Breast epithelium (tissue), 4 donors: ENCODE results near the gene EPHA8. TPM values are rescaled to one million over a fixed set of nuclear protein-coding genes. Genes with fewer than 3 reads are reported as not detected.
A peak's percentile ranks its signal among the peaks of the same experiment; 100 is the strongest.

Source experiments
- DNase-seq, 2 donors: peaks; one replicate each; pipeline ENCODE4 v3.0.0-alpha.2; 2019; ENCODE audit warnings: low spot score in 2 of 2
- H3K27ac ChIP-seq, 2 donors: fragments of 200-600 bp; sonication (generic) in 1 of 2; one replicate each; pipeline ENCODE4 v1.5.1; 2016 to 2019; ENCODE audit warnings: mild to moderate bottlenecking in 1 of 2
- H3K27me3 ChIP-seq, 2 donors: fragments of 200-600 bp; sonication (generic) in 1 of 2; one replicate each; pipeline versions ENCODE4 v1.5.1 to v1.6.0; 2017 to 2019; ENCODE audit warnings: control low read depth in 1 of 2, mild to moderate bottlenecking in 1 of 2
- H3K36me3 ChIP-seq: fragments of 200-600 bp; one replicate; pipeline ENCODE4 v1.5.1; 2019
- H3K4me1 ChIP-seq, 2 donors: fragments of 200-600 bp; sonication (generic); one replicate each; pipeline ENCODE4 v1.5.1; 2016 to 2019; ENCODE audit warnings: control low read depth in 1 of 2
- H3K4me3 ChIP-seq, 3 donors: fragments of 200-600 bp; sonication (generic); 1 replicate in 2 of 3; 2 replicates in 1 of 3; pipeline ENCODE4 v1.5.1; 2016 to 2019; ENCODE audit warnings: mild to moderate bottlenecking in 3 of 3, moderate library complexity in 2 of 3
- H3K9me3 ChIP-seq, 2 donors: fragments of 200-600 bp; sonication (generic) in 1 of 2; one replicate each; pipeline ENCODE4 v1.5.1; 2016 to 2019; ENCODE audit warnings: control low read depth in 1 of 2
- CTCF ChIP-seq, 3 donors: fragments of 450-650 bp; IDR thresholded peaks; one replicate each; pipeline ENCODE4 v1.5.1; 2016 to 2017; ENCODE audit warnings: antibody characterized with exemption in 3 of 3, mild to moderate bottlenecking in 3 of 3, moderate library complexity in 3 of 3
- POLR2A ChIP-seq: fragments of 450-650 bp; IDR thresholded peaks from one replicate; pipeline ENCODE4 v1.6.1; 2016; ENCODE audit warnings: antibody characterized with exemption, mild to moderate bottlenecking, moderate library complexity
- POLR2AphosphoS5 ChIP-seq, 3 donors: sonication (generic); formaldehyde crosslinking; IDR thresholded peaks; one replicate each; pipeline ENCODE4 v1.6.1; 2017; ENCODE audit warnings: antibody characterized with exemption in 3 of 3
- intact Hi-C: fragments of 100-400 bp; cut with DNase I; formaldehyde crosslinking; loops from one replicate; pipeline ENCODE4 v1.15.1; 2023; ENCODE audit warnings: low total_unique reads
- total RNA-seq, 3 donors: library from RNA; depleted of rRNA; stranded (reverse); fragments of >200 nt; gene quantifications; one replicate each; pipeline ENCODE4 v1.1.0, GENCODE V29; 2016

The EPHA8 gene
- total RNA-seq = not detected

GRCh38 chr1:22562584-22563583 lies at the start of gene EPHA8:
TSS of gene EPHA8 (plus strand) at chr1:22563489. CDS start at chr1:22563636, 147 bp downstream.
- H3K9me3 ChIP-seq = no peaks in the 10 kb centered on the region
- H3K4me1 ChIP-seq = peaks cover 0 to 3% of the 10 kb centered on the region in 2 donors
- no peak for DNase-seq
- peaks cover 4 to 67% of the 10 kb centered on the region in 2 donors for H3K27me3 ChIP-seq
- no peaks in the 10 kb centered on the region for H3K36me3 ChIP-seq
- intact Hi-C loops = no loop called here
- TF ChIP-seq POLR2AphosphoS5 (IDR thresholded peaks at IDR 0.05) = no peak
- H3K27ac ChIP-seq = no peak within 1 kb of the TSS
- H3K4me3 ChIP-seq = peak within 1 kb of the TSS in 1 of 3 donors; percentile 55

GRCh38 chr1:22516906-22517571 lies 46.2 kb upstream of the EPHA8 start:
- Histone ChIP-seq H3K4me1 (no peaks in the 10 kb centered on the region), H3K36me3 (peaks cover 17% of the 10 kb centered on the region), H3K4me3 (no peak overlapping the region), H3K27ac (no peak overlapping the region), H3K9me3 (no peaks in the 10 kb centered on the region), H3K27me3 (no peaks in the 10 kb centered on the region)
- no peak for TF ChIP-seq POLR2AphosphoS5 (IDR thresholded peaks at IDR 0.05)
- no peak for TF ChIP-seq CTCF (IDR thresholded peaks at IDR 0.05)
- TF ChIP-seq POLR2A = no peak
- no peak for DNase-seq
- intact Hi-C loops = no loop called here

- Histone ChIP-seq H3K36me3 (peaks cover 12% of the 10 kb centered on the region), H3K27ac (no peak overlapping the region), H3K27me3 (no peaks in the 10 kb centered on the region), H3K9me3 (no peaks in the 10 kb centered on the region), H3K4me1 (no peaks in the 10 kb centered on the region), H3K4me3 (no peak overlapping the region)
- no peak for DNase-seq
- TF ChIP-seq POLR2A = no peak
- TF ChIP-seq CTCF (IDR thresholded peaks at IDR 0.05) = no peak
- no peak for TF ChIP-seq POLR2AphosphoS5 (IDR thresholded peaks at IDR 0.05)
- intact Hi-C loops = no loop called here
Observed at GRCh38 chr1:22517956-22518355, 45.3 kb upstream of the EPHA8 start.

- DNase-seq = no peak
- intact Hi-C loops = no loop called here
- Histone ChIP-seq H3K4me1 (no peaks in the 10 kb centered on the region), H3K27ac (no peak overlapping the region), H3K4me3 (no peak overlapping the region), H3K9me3 (no peaks in the 10 kb centered on the region), H3K27me3 (no peaks in the 10 kb centered on the region), H3K36me3 (peaks cover 12% of the 10 kb centered on the region)
- TF ChIP-seq POLR2AphosphoS5 (IDR thresholded peaks at IDR 0.05) (no peak), POLR2A (no peak), CTCF (IDR thresholded peaks at IDR 0.05) (no peak)
Observed at GRCh38 chr1:22518379-22518778, 44.9 kb upstream of the EPHA8 start.

- H3K27ac ChIP-seq = no peak overlapping the region
- no peaks in the 10 kb centered on the region for H3K27me3 ChIP-seq
- H3K4me3 ChIP-seq = no peak overlapping the region
- no peaks in the 10 kb centered on the region for H3K9me3 ChIP-seq
- DNase-seq = no peak
- H3K4me1 ChIP-seq = no peaks in the 10 kb centered on the region
- intact Hi-C loops = no loop called here
- TF ChIP-seq POLR2A (no peak), CTCF (IDR thresholded peaks at IDR 0.05) (no peak), POLR2AphosphoS5 (IDR thresholded peaks at IDR 0.05) (no peak)
- peaks cover 15% of the 10 kb centered on the region for H3K36me3 ChIP-seq
Observed at GRCh38 chr1:22520871-22521270, 42.4 kb upstream of the EPHA8 start.
